Natural killer cell (primary cell): Measurements from ENCODE around the gene METRNL. TPM values are rescaled to one million over a fixed set of nuclear protein-coding genes. Genes with fewer than 3 reads are reported as not detected.
A peak's percentile ranks its signal among the peaks of the same experiment; 100 is the strongest.

Source experiments
- ATAC-seq, 3 donors: fragments of 150-1000 bp in 2 of 3; fragments of 200-7000 bp in 1 of 3; cut with Tn5 transposase; 1 replicate in 1 of 3; 2 replicates in 2 of 3; pipeline ENCODE4 v1.10.0; 2021; ENCODE audit warnings: mild to moderate bottlenecking in 2 of 3, moderate library complexity in 2 of 3
- DNase-seq, 2 donors: peaks; one replicate each; pipeline versions ENCODE4 v3.0.0 to v3.0.0-alpha.2; 2013 to 2021; ENCODE audit warnings: mixed read lengths in 1 of 2
- H3K27ac ChIP-seq: one replicate; pipeline ENCODE4 v1.5.1; 2013; ENCODE audit warnings: mild to moderate bottlenecking, low read length
- H3K27me3 ChIP-seq: one replicate; pipeline ENCODE4 v1.6.1; 2013; ENCODE audit warnings: low read length; ENCODE audit not compliant: control insufficient read depth, insufficient read depth
- H3K36me3 ChIP-seq: one replicate; pipeline ENCODE4 v1.6.1; 2013; ENCODE audit warnings: low read length; ENCODE audit not compliant: control insufficient read depth, insufficient read depth
- H3K4me1 ChIP-seq: one replicate; pipeline ENCODE4 v1.6.1; 2013; ENCODE audit warnings: low read length; ENCODE audit not compliant: control insufficient read depth, insufficient read depth
- H3K4me3 ChIP-seq: one replicate; pipeline ENCODE4 v1.5.1; 2013; ENCODE audit warnings: low read length
- H3K9me3 ChIP-seq: one replicate; pipeline ENCODE4 v1.6.1; 2013; ENCODE audit warnings: low read length; ENCODE audit not compliant: control insufficient read depth, insufficient read depth
- H3K27ac Mint-ChIP-seq, 2 donors: one replicate each; pipeline ENCODE4 v1.8.0; 2022; ENCODE audit warnings: mild to moderate bottlenecking in 2 of 2, mixed read lengths in 2 of 2, moderate library complexity in 1 of 2
- H3K27me3 Mint-ChIP-seq, 2 donors: one replicate each; pipeline ENCODE4 v1.8.0; 2022; ENCODE audit warnings: low read depth in 2 of 2, mixed read lengths in 2 of 2
- H3K36me3 Mint-ChIP-seq: one replicate; pipeline ENCODE4 v1.8.0; 2022; ENCODE audit warnings: mixed read lengths
- H3K4me1 Mint-ChIP-seq, 2 donors: one replicate each; pipeline ENCODE4 v1.8.0; 2022; ENCODE audit warnings: mixed read lengths in 2 of 2
- H3K4me3 Mint-ChIP-seq: one replicate; pipeline ENCODE4 v1.8.0; 2022; ENCODE audit warnings: mild to moderate bottlenecking, moderate library complexity, mixed read lengths
- H3K9me3 Mint-ChIP-seq, 2 donors: one replicate each; pipeline ENCODE4 v1.8.0; 2022; ENCODE audit warnings: mixed read lengths in 2 of 2
- WGBS: methylation state at CpG from one replicate; pipeline ENCODE4 v1.1.7; 2013; ENCODE audit warnings: missing lambda C conversion rate; ENCODE audit not compliant: insufficient coverage; 5-methylcytosine and 5-hydroxymethylcytosine counted together
- intact Hi-C: fragments of 100-400 bp; cut with micrococcal nuclease; formaldehyde crosslinking; loops from one replicate; pipeline ENCODE4 v1.14.2; 2022
- total RNA-seq, 4 donors: library from RNA; stranded (reverse); fragments of 120-200 nt in 1 of 4; gene quantifications; one replicate each; pipeline versions ENCODE4 v1.2.3 to v1.2.4, GENCODE V29; 2013 to 2022
- TF ChIP-seq, protein P1 (sequence below): fragments of 200-600 bp; IDR thresholded peaks from one replicate; pipeline ENCODE4 v1.8.0; 2022; ENCODE audit warnings: antibody characterized with exemption

Gene METRNL
- total RNA-seq, 3 donors from 2014 or later (not counting 1 experiment from before 2014, with no cell fraction given): 227 to 390 (median 325) TPM

DNA sequence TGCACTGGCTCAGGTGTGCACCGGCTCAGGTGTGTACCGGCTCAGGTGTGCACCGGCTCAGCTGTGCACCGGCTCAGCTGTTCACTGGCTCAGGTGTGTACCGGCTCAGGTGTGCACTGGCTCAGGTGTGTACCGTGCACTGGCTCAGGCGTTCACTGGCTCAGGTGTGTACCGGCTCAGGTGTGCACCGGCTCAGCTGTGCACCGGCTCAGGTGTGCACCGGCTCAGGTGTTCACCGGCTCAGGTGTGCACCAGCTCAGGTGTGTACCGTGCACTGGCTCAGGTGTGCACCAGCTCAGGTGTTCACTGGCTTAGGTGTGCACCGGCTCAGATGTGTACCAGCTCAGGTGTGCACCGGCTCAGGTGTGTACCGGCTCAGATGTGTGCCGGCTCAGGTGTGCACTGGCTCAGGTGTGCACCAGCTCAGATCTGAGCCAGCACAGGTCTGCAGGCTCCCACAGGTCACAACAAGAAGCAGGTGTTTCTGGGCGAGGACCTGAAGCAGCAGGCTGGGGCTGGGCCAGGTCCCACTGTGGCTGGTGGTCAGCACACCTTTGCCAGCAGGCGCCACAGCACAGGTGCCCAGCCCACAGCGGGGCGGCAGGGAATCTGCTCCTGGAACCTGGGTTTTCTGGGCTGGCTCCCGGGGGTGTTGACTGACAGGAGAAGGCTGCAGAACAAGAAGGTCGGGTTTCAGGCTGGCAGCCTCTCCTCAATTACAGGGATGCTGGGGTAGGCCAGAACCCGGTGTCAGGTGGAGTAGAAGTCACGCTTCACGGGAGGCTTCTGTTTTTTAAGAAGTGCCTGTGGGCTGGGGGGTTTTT, 17.2 kb downstream of the METRNL start:
- ATAC-seq: no peak
- H3K4me3 Mint-ChIP-seq: peak overlapping the region; percentile 71
- TF ChIP-seq, protein P1, sequence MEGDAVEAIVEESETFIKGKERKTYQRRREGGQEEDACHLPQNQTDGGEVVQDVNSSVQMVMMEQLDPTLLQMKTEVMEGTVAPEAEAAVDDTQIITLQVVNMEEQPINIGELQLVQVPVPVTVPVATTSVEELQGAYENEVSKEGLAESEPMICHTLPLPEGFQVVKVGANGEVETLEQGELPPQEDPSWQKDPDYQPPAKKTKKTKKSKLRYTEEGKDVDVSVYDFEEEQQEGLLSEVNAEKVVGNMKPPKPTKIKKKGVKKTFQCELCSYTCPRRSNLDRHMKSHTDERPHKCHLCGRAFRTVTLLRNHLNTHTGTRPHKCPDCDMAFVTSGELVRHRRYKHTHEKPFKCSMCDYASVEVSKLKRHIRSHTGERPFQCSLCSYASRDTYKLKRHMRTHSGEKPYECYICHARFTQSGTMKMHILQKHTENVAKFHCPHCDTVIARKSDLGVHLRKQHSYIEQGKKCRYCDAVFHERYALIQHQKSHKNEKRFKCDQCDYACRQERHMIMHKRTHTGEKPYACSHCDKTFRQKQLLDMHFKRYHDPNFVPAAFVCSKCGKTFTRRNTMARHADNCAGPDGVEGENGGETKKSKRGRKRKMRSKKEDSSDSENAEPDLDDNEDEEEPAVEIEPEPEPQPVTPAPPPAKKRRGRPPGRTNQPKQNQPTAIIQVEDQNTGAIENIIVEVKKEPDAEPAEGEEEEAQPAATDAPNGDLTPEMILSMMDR: no peak
- Histone ChIP-seq H3K4me3 (no peak overlapping the region), H3K4me1 (peaks cover 36% of the 10 kb centered on the region), H3K36me3 (peaks cover 32% of the 10 kb centered on the region), H3K9me3 (no peaks in the 10 kb centered on the region), H3K27ac (no peak overlapping the region), H3K27me3 (peaks cover 12% of the 10 kb centered on the region)
- intact Hi-C loops: no loop called here
- no peaks in the 10 kb centered on the region for H3K9me3 Mint-ChIP-seq
- peak overlapping the region; percentile 78 to 84 for H3K27ac Mint-ChIP-seq
- DNase-seq: no peak
- 96% methylated on average over 26 of the region's 26 CpGs for WGBS
- H3K36me3 Mint-ChIP-seq: no peaks in the 10 kb centered on the region
- peaks cover 13 to 64% of the 10 kb centered on the region in 2 donors for H3K4me1 Mint-ChIP-seq
- no peaks in the 10 kb centered on the region for H3K27me3 Mint-ChIP-seq

DNA sequence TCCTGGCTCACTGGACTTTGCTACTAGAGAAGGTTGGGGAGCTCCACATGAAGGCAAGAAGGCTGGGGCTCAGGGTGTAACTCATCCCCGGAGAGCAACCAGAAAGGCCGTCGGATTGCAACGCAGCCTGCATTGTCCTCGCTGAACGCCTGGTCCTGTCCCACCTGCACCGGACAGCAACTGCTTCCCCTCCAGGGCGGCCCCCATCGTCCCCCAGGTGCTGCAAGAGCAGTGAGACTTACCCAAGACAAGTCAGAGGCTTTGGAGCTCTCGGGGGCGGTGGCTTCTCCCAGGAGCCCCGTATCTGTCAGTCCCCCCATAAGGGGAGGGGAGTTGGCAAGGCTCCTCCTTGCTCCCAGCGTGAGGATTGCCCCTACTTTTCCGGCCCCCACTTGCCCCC, 18.4 kb downstream of the METRNL start:
- TF ChIP-seq, protein P1: no peak
- Mint-ChIP-seq H3K27me3 (no peaks in the 10 kb centered on the region), H3K27ac (peak overlapping the region; percentile 72 to 78), H3K36me3 (no peaks in the 10 kb centered on the region), H3K4me3 (peak overlapping the region; percentile 35), H3K9me3 (no peaks in the 10 kb centered on the region), H3K4me1 (peaks cover 13 to 57% of the 10 kb centered on the region in 2 donors)
- H3K9me3 ChIP-seq: no peaks in the 10 kb centered on the region
- peaks cover 14% of the 10 kb centered on the region for H3K27me3 ChIP-seq
- intact Hi-C loops: no loop called here
- no peak overlapping the region for H3K27ac ChIP-seq
- DNase-seq: no peak
- no peak for ATAC-seq
- H3K36me3 ChIP-seq: peaks cover 32% of the 10 kb centered on the region
- 89% methylated on average over 14 of the region's 14 CpGs for WGBS
- H3K4me1 ChIP-seq: peaks cover 35% of the 10 kb centered on the region
- no peak overlapping the region for H3K4me3 ChIP-seq

DNA sequence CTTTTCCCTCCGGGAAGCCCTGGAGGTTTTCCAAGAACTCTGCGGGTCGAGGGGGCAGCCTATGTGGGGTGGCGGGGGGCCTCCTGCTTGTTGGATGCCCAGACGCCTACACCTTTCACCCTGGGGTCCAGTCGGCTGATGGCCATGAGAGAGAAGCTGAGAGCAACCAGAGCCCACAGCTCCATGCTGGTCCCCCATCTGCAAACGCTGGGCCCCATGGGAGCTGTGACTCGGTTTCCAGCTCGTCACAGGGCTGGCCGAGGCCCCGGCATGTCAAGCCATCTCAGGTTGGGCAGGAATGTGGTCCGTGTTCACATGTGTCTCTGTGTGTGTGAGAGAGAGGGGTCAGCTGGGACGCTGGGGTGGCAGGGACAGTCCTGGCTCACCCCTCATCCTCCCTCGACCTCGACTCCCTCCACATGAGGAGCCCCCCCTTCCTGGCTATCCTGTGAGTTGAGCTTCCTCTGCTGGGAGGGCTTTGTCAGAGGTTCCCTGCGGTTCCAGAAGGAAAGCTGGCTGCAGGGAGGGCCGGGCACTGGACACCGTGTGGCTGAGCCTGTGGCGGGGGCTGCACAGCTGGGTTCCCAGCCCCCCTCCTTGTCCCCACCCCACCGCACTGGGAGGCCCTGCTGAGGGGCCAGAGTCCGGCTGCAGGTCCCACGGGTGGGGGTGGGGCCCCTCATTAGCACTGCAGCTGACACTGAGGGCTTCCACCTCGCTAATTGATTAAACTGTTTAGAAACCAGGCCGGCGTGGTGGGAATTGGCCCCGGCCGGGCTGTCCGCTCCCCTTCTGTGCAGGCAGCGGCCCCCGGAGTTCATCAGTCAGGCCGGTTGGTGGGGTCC, 19.1 kb downstream of the METRNL start:
- Mint-ChIP-seq H3K4me3 (peak overlapping the region; percentile 53), H3K27me3 (no peaks in the 10 kb centered on the region), H3K27ac (peak overlapping the region; percentile 72 to 78), H3K9me3 (no peaks in the 10 kb centered on the region), H3K36me3 (no peaks in the 10 kb centered on the region), H3K4me1 (peaks cover 13 to 52% of the 10 kb centered on the region in 2 donors)
- H3K27me3 ChIP-seq: peaks cover 14% of the 10 kb centered on the region
- H3K36me3 ChIP-seq: peaks cover 26% of the 10 kb centered on the region
- intact Hi-C loops: no loop called here
- H3K9me3 ChIP-seq: no peaks in the 10 kb centered on the region
- ATAC-seq: peak in 2 of 3 donors; percentile 3 to 4
- H3K4me3 ChIP-seq: no peak overlapping the region
- no peak for DNase-seq
- WGBS: 63% methylated on average over 30 of the region's 31 CpGs
- H3K27ac ChIP-seq: no peak overlapping the region
- TF ChIP-seq, protein P1: no peak
- H3K4me1 ChIP-seq: peaks cover 41% of the 10 kb centered on the region
